ENCODE results near the gene JARID2.

JARID2 gene

DNA sequence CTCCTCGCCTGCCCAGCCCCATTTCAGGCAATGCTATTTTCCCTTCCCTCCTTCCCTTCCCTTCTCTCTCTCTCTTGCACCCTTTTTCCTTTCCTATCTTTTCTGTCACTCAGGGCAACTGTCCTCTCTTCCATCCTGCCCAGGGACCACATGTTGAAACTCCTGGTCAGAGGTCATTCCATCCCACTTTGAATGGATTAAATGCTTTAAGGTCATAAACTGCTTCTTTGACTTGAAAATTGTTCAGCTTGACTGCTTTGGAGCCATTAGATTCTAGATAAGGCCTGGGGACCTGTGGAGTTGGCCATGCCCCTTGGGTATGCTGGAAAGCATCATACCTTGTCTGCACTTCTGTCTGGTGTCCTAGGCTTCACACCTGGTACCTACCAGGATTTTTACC lies 310.8 kb downstream of the JARID2 start:
- no peak for DNase-seq (ENCODE audit: low read depth in 1 of 2, low spot score in 1 of 2)

DNA sequence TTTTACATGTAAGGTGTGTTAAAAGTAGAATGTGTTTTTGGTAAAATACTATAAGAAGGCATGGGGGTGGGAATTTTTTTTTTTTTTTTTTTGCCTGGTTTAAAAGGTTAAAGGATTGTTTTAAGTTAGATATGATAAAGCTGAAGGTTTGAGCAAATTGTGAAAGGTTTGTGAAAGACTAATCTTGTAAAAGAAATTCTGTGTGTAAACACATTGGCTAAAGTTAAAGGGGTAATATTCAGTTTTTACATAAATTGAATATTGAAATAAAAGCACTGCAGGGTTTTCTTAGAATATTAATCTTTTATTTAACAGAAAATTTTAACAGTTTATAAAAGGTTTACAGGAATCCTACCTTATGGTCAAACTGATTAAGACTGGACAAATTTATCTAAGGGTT lies 311.3 kb downstream of the JARID2 start:
- DNase-seq (ENCODE audit: low read depth in 1 of 2, low spot score in 1 of 2): no peak

DNA sequence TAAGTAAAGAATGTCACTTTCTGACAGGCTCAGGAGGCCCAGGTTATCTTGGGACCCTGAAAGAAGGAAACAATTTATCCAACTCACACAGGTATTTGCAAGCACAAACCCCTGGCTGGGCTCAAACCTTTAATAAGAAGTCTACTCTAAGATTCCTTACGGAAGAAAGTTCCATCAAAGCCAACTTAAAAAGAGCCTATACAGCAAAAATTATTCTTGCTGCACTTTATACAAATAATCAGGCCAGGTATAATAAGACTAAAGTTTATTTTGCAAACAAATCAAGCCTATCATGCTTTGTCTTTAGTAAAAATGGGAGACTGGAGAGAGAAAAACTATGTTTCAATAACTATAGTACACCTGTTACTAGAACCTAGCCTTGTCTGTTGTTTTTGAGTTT lies 314.8 kb downstream of the JARID2 start:
- DNase-seq (ENCODE audit: low read depth in 1 of 2, low spot score in 1 of 2): no peak

DNA sequence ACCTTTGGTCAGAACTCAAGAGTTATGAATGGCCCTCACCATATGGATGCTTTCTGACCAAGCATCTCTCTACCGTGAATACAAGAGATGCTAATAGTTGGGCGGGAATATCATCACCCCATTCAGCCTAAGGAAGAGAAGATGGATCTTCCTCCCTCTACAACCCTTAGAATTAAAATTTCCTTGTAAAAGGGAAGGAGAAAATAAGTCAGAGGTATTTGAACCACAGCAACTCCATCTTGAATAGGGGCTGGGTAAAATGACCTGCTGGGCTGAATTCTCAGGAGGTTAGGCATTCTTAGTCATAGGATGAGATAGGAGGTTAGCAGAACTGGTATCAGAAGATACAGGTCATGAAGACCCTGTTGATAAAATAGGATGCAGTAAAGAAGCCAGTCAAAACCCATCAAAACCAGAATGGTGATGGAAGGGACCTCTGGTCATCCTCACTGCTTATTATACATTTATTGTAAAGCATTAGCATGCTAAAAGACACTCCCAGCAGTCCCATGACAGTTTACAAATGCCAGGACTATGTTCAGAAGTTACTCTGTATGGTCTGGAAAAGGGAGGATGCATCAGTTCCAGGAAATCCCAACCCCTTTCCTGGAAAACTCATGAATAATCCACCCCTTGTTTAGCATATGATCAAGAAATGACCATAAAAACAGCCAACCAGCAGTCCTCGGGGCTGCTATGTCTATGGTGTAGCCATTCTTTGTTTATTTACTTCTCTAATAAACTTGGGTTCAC lies 315.8 kb downstream of the JARID2 start:
- no peak for DNase-seq (ENCODE audit: low read depth in 1 of 2, low spot score in 1 of 2)

DNA sequence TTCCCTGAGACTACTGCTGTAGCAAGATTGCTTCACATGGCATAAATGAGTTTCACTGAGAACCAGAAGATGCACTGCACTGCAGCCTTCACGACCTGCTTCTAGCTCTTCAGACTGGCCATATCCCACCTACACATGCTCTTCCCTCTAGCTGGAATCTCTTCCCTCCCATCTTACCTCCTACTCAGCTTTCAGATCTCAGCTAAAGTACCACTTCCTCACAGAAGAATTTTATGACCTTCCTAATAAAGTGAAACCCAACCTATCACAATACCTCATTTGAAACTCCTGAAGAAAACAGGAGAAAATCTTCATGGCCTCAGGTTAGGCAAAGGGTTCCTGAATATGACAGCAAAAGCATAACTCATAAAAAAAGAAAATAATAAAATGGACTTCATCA lies 317.1 kb downstream of the JARID2 start:
- no peak for DNase-seq (ENCODE audit: low read depth in 1 of 2, low spot score in 1 of 2)

DNA sequence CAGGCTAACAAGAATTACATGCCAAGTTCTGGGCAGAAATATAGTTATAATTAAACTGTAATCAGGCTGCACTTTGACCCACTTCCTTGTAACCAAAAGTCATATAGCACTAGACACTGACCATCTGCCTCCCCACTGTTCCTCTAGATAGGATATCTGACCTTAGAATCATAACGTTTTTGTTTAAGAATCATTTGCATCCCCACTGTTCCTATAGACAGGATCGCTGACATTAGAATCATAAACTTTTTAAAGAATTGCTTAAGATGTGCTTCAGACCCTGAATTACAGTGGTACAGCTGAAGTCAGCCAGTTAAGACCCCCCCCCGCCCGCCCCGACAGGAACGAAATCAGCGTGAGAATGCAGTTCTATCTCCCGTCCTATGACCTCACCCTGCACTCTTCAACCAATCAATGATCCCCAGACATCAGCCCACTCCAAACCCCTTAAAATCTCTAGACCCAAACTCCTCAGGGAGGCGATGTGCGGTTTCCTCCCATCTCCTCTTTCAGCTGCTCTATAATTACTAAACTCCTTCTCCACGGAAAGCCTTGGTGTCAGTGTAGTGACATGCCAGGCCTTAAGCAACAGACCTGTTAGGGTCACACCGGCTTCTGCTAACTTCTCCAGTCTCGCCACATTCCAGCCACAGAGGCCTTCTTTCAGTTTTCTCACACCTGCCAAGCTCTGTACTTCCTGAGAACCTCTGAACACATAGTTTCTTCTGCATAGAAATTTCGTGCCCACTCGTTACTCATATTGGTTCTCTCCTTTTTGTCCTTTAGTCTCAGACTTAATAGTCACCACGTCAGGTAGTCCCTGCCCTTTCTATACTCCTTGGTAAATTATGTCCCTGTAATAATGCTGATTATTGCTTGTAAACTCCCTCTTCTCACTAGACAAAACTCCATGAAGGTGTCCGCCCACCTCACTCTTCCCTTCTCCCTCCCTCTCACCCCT lies 323.4 kb downstream of the JARID2 start:
- no peak for DNase-seq (ENCODE audit: low read depth in 1 of 2, low spot score in 1 of 2)

DNA sequence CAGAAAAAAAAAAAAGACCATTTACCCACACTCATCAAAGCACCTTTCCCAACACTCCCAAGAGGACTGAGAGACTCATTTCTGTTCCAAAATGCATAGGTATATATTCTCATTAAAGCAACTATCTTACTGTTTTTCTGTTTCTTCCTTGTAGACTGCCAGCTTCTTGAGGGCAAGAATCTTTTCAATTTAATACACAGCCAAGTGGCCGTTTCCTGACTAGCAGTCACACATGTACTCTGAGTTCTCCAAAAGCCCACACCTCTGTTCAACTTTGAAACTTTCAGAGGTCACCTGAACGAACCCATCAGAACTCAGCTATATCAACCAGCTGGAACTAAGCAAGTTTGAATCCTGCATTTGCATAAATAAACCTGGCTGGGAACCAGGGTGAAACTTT lies 324.3 kb downstream of the JARID2 start:
- DNase-seq (ENCODE audit: low read depth in 1 of 2, low spot score in 1 of 2): no peak
